GM18507 (cell line): ENCODE measurements around the gene STS.
"Not testable (repeated sequence)": the region's sequence is repeated elsewhere in the genome, so short reads cannot be mapped to it uniquely, and the experiment has no call there.

Source experiments
- DNase-seq: peaks from one replicate; pipeline ENCODE4 v3.0.0; 2011; ENCODE audit warnings: low read depth; ENCODE audit not compliant: insufficient read length; ENCODE audit errors: extremely low spot score
- FAIRE-seq: peaks from 2 replicates; lab custom pipeline; 2011; peaks lifted over from hg19 to GRCh38; lab: Jason Lieb, UNC

STS gene

GRCh38 chrX:7168371-7168770 is 20.9 kb downstream of the STS start:
- DNase-seq, result no peak
- no peak for FAIRE-seq

DNA sequence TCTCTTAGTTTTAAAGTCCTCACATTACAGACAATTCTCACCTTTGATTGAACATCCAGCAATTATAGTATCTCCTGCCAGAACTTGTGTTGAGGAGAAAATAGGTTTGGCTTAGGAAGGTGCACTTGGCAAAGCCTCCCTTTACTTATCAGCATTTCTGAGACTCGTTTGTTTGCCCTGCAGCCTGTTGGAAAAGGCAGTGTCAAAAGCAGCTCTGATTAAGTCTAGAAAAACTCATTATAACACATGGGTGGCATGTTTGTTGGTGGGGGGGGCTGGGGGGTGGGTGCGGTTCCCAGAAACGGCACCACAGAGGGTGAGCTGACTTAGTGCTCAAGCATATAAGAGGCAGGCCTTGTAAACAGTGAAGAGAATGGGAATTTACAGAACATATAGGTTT is 22.1 kb downstream of the STS start:
- FAIRE-seq, result no peak

DNA sequence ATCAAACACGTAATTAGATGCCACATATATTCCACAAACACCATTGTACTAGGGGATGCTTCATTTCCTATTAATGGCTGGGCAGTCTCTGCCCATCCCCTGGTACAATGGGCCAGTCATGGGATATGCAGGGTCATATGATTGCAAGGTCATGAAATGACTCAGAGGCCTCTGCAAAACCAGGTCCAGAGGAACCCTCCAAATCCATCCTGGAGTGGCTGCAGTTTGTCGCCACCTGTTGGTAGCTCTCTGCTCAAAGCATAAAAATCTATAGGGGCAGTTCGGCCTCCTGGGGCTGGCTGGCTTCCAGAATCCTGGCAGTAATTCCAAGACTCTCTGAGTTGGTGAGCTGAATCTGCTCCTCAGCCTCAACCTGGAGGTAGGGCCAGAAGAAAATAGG is 23.4 kb downstream of the STS start:
- FAIRE-seq (no peak), DNase-seq (no peak)

More for the DNA sequence above, 22.1 kb downstream of the STS start:
- DNase-seq, result no peak

- not testable (repeated sequence) for FAIRE-seq
These were observed 31.3 kb downstream of the STS start for GRCh38 chrX:7178859-7179258.

GRCh38 chrX:7179446-7179845 is 31.9 kb downstream of the STS start:
- DNase-seq, result no peak
- no peak for FAIRE-seq

More at GRCh38 chrX:7178859-7179258, 31.3 kb downstream of the STS start:
- DNase-seq, result not testable (repeated sequence)

DNA sequence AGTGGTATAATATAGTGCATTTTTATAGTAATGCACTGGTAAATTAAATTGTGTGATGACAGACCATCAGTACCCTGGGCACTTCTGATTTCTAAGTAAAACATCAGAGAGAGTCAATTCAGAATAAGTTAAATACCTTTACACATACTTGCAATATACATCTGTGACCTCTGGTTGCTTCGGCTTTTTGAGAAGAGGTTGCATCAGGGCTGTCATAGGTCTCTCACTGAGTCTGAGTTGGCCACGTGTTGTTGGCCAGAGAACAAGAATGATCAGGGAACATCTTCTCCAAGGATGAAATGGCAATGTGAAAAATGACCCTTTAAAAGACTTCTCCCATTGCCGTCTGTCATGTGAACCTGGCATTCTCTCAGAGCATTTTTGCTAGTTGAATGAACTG is 37.3 kb downstream of the STS start:
- FAIRE-seq (no peak), DNase-seq (no peak)

DNA sequence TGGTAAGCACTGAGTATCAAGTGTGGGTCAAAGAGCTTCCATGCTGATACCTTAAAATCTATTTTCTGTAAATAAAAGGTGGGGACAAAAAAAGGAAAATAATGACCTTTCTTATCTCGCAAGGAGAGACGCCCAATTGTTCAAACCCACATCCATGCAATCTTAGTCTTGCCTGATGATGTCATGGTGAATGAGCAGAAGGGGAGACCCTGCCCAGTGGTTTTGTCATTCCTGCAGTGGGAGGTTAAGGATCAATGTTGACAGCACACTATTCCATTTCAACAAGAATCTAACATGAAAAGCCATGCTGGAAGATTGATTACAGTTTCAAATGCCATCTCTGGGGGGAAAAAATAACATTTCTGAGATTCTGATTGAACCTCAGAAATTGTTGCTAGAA is 41.2 kb downstream of the STS start:
- FAIRE-seq (no peak), DNase-seq (no peak)

DNA sequence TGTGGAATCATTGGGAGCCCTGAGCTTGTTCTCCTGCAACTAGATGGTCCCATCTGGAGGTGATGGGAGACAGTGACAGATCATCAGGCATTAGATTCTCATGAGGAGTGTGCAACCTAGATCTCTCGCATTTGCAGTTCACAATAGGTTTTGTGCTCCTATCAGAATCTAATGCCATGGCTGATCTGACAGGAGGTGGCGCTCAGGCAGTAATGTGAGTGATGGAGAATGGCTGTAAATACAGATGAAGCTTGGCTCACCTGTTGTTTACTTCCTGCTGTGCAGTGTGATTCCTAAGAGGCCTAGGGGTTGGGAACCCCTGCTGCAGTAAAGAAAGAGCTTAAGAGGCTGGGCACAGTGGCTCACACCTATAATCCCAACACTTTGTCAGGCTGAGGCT is 42.6 kb downstream of the STS start:
- no peak for DNase-seq
- peak; percentile 36 for FAIRE-seq

DNA sequence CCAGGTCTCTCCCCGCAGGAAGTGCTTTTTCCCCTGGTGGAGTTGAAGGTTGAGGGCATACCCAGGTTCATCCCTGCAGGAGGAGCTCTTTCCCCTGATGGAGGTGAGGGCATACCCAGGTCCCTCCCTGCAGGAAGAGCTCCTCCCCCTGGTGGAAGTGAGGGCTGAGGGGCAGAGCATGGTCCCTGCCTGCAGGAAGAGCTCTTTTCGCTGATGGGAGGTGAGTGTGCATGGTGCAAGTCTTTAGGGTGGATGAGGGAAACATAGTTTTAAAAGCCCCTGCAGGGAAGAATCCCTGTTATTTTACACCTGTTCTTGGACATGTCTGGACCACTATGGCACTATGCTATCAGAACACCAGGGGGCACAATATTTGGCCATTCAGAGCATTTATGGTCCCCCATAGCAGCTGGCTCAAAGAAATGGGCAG is 44.2 kb downstream of the STS start:
- no peak for FAIRE-seq
- DNase-seq, result no peak

DNA sequence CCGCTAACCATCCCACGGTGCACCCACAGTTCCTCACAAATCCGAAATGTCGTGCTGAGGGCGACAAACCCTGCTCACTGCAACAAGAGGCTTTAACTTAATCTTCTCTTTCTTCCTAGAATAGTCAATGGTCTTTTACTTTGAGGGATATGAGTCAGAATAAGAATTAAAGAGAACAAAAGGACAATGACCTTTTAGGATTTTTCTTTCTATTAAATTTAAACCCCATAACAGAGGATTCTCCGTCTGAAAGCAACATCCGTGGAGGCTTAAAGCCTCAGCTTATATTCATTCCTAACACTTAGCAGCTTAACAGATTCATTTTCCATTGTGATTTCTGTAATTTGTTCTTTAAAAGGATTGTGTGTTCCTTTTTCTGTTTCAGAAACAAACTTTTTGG is 45.4 kb downstream of the STS start:
- FAIRE-seq, result no peak
- DNase-seq, result no peak

DNA sequence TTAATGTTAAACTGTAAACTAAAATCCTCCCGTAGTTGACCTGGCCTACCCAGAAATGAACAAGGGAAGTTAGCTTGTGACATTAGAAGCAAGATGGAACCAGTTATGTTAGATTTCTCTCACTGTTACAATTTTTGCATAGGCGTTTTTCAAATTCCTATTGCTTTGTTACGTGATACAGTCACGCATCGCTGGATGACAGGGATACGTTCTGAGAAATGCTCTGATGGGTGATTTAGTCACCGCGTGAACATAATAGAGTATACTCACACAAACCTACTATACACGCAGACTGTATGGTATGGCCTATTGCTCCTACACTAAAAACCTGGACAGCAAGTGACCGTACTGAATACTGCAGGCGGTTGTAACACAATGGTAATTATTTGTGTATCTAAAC is 47.1 kb downstream of the STS start:
- FAIRE-seq (no peak), DNase-seq (no peak)
